HG02840 (cell line): Measurements from ENCODE around the gene MBOAT1.

ENCODE experiments used
- ATAC-seq: cut with Tn5 transposase; IDR thresholded peaks from one replicate; pipeline ENCODE4 v1.9.1; 2021; ENCODE audit warnings: mild to moderate bottlenecking, moderate library complexity, moderate number of reproducible peaks; ENCODE audit not compliant: unreplicated experiment, low FRiP score

MBOAT1 gene

GRCh38 chr6:20058121-20058905, 154.0 kb downstream of the MBOAT1 start:
- no peak for ATAC-seq

DNA sequence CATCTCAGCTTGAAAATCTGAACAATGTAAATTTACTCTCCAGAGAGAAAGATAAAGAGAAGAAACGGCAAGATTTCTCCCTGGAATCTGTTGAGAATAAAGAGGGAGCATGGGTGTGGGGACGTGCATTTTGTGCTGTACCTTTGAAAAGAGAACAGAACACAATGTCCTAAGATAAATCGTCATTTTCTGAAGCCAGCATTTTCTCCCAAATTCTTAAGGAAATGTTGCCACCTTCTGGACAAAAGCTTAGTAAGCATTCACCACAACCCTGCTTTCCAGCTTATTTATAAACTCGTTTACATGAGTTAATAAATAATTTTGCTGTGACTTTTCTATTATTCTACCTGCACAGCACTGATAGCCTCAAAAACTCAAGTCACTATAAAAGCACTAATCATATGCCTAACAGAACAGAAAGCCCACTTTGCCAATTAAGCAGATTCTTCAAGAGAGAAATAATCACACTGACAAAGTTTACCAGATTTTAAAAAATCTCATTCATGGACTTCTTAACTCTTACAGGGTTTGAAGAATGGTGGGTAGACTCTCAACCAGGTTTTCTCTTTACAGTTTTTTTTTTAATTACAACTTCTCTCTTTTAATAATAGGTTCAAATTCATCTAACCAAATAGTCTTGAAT, 155.8 kb downstream of the MBOAT1 start:
- peak; percentile 62 for ATAC-seq

DNA sequence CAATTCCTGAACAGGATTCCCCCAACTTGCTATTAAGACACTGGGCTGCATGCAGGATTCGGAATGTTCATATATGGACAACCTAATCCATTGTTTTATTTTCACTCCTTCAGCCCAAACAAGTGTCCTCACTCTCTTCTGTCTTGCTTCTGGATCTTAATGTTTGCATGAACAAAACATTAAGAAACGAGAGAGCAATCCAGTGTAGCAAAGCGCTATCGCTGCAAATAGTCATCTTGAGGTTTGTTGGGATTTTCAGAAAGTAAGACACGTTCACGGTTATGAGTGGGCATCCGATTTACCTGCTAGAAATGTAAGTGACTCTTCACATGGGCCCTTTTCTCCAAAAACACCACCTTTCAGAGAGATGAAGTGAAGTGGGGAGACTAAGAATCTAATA, 156.4 kb downstream of the MBOAT1 start:
- ATAC-seq: no peak
